ENCODE data around the gene PREX1.

DNA sequence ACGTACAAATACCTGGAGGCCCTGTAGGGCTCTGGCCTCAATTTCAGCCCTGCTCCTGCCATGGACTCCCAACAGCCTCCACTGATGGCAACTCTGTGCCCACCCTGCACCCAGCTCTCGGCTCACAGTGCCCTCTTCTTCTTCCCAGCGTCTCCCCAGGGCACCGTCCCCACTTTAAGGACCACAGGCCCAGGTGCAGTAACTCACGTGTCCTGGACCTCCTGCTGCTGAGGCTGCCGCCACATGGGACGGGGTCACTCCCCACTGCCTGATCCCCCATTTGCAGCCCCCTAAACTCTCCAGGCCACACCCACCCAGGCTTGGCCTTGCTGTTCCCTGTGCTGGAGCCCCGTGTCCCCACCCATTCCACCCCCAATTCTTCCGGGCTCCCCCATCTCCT lies 223.4 kb downstream of the PREX1 start:
- no peak for TF ChIP-seq CTCF (optimal IDR thresholded peaks at IDR 0.05 in 1 of 3, IDR thresholded peaks at IDR 0.05 in 1 of 3, conservative IDR thresholded peaks at IDR 0.05 in 1 of 3; ENCODE audit: extremely low read depth in 1 of 3, insufficient read depth in 2 of 3, low read length in 3 of 3)
- TF ChIP-seq EZH2 (IDR thresholded peaks at IDR 0.05; ENCODE audit: low read length), result no peak
